Lower leg skin (tissue), 3 donors: ENCODE measurements around the gene VPS18.

Experiments used
- POLR2A ChIP-seq, 2 donors: fragments of 450-650 bp; IDR thresholded peaks; one replicate each; pipeline ENCODE4 v1.6.1; 2016 to 2017; ENCODE audit warnings: antibody characterized with exemption in 2 of 2, mild to moderate bottlenecking in 1 of 2, moderate library complexity in 1 of 2
- TF ChIP-seq, protein P1 (sequence below), 3 donors: fragments of 450-650 bp; IDR thresholded peaks; one replicate each; pipeline ENCODE4 v1.5.1; 2016; ENCODE audit warnings: antibody characterized with exemption in 3 of 3, mild to moderate bottlenecking in 3 of 3, moderate library complexity in 2 of 3

DNA sequence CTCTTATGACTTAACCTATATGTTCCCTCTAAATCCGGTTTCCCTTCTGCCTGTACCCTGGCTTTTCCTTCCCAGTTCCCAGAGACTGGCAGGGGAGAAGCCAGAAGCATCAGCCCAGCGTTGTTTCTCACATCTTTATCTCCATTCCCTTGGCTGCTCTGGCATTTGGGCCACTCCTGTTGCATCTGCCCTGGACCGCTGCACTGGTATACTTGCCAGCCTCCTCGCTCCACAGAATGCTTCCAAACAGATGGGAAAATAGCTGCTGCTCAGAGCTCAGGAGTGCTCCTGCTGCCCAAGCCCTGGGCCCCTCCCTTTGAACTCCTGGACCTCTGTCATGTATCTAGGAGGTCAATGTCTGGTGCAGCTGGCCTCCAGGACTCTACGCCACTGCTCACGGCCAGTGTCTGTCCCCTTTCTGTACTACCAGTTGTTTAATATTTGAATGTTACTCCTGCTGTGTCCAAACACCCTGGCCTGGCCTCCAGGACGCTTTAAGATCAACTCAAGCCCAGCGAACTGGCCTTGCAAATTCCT, 43.6 kb upstream of the VPS18 start:
- TF ChIP-seq, protein P1, sequence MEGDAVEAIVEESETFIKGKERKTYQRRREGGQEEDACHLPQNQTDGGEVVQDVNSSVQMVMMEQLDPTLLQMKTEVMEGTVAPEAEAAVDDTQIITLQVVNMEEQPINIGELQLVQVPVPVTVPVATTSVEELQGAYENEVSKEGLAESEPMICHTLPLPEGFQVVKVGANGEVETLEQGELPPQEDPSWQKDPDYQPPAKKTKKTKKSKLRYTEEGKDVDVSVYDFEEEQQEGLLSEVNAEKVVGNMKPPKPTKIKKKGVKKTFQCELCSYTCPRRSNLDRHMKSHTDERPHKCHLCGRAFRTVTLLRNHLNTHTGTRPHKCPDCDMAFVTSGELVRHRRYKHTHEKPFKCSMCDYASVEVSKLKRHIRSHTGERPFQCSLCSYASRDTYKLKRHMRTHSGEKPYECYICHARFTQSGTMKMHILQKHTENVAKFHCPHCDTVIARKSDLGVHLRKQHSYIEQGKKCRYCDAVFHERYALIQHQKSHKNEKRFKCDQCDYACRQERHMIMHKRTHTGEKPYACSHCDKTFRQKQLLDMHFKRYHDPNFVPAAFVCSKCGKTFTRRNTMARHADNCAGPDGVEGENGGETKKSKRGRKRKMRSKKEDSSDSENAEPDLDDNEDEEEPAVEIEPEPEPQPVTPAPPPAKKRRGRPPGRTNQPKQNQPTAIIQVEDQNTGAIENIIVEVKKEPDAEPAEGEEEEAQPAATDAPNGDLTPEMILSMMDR (IDR thresholded peaks at IDR 0.05) = no peak
- TF ChIP-seq POLR2A (IDR thresholded peaks at IDR 0.05) = no peak
